ENCODE results near the gene ATF7. TPM values are rescaled to one million over a fixed set of nuclear protein-coding genes. Genes with fewer than 3 reads are reported as not detected.

Gene ATF7
- polyA plus RNA-seq, 2 of the 4 experiments (the other 2 are of a cell fraction), result 22.9 to 38.9 TPM

DNA sequence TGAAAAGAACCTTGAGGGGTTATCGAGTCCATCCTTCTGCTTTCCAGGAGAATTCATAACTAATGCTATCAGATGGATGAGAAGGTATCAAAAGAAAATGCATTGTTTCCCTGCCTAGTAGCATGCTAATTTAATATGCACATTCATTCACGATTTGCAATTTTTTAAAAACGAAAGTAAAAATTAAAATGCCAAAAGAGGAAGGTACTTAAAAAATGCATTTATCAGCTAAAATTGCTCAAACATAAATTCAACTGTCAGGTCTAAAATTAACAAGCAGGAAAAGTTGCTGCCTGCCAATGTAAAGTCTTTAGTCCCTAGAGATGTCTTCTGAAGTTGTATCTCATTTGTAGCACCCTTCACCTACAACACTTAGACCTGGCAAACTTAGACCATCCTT lies 7.9 kb downstream of the ATF7 start:
- Histone ChIP-seq H3K27ac (0 out of 6 replicates have a peak overlapping the region, but pooled peaks of 1 of the 2 experiments have one; percentile 15), H3K4me3 (no peak overlapping the region), H3K9me3 (no peaks in the 10 kb centered on the region), H3K4me1 (peaks cover 34% of the 10 kb centered on the region; the same call in 2 of the 3 replicates), H3K4me2 (peak overlapping the region; percentile 62)
- FAIRE-seq (no peak), DNase-seq (ENCODE audit: low read depth in 1 of 2, low spot score in 1 of 2) (no peak), ATAC-seq (no peak)
- CTCF ChIA-PET, result interaction anchor here (1.7 to 3.4 kb wide), 3 partner anchors 58 to 128 kb away, joined by 4 to 22 read pairs (median 12); partner anchors contain the start of gene ATP5MC2
- POLR2A ChIA-PET, result no interaction called here
- TF ChIP-seq, protein P1, sequence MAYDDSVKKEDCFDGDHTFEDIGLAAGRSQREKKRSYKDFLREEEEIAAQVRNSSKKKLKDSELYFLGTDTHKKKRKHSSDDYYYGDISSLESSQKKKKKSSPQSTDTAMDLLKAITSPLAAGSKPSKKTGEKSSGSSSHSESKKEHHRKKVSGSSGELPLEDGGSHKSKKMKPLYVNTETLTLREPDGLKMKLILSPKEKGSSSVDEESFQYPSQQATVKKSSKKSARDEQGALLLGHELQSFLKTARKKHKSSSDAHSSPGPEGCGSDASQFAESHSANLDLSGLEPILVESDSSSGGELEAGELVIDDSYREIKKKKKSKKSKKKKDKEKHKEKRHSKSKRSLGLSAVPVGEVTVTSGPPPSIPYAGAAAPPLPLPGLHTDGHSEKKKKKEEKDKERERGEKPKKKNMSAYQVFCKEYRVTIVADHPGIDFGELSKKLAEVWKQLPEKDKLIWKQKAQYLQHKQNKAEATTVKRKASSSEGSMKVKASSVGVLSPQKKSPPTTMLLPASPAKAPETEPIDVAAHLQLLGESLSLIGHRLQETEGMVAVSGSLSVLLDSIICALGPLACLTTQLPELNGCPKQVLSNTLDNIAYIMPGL (CRISPR knock-in tag; IDR thresholded peaks at IDR 0.05; ENCODE audit: borderline replicate concordance), result no peak
- TF ChIP-seq MAFK (IDR thresholded peaks at IDR 0.05; ENCODE audit: partially characterized antibody), result peak; percentile 63
- WGBS (ENCODE audit: missing lambda C conversion rate), result 43% methylated on average over 3 of the region's 3 CpGs

DNA sequence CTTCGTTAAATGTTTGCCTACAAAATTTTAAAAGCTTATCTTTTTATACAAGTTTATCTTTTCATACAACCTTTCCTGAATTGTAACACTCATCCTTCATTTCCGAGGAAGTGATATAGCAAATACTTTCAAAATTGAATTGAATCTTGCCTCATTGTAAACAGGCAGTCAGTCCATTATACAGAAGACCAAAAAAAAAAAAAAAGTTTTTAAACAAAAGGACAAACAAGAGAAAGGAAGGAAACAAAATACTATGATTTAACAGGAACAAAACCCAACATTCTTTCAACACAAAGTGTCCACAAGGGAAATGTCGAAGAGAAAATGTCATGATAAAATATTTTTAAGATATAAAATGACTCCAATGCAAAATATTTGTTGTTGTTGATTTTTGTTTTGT lies 8.5 kb downstream of the ATF7 start:
- Histone ChIP-seq H3K4me1 (peaks cover 28% of the 10 kb centered on the region; the same call in 2 of the 3 replicates), H3K4me3 (no peak overlapping the region), H3K9me3 (no peaks in the 10 kb centered on the region), H3K27ac (no peak overlapping the region), H3K4me2 (peak overlapping the region; percentile 62; the same call in 2 of the 3 replicates)
- FAIRE-seq, result no peak
- 53% methylated on average over 3 of the region's 3 CpGs for WGBS (ENCODE audit: missing lambda C conversion rate)
- no peak for DNase-seq (ENCODE audit: low read depth in 1 of 2, low spot score in 1 of 2)
- POLR2A ChIA-PET, result no interaction called here
- CTCF ChIA-PET, result interaction anchor here (1.7 to 3.4 kb wide), 3 partner anchors 58 to 129 kb away, joined by 4 to 22 read pairs (median 12); partner anchors contain the start of gene ATP5MC2
- TF ChIP-seq CBX8 (IDR thresholded peaks at IDR 0.05) (no peak), HOXB5 (CRISPR knock-in tag; IDR thresholded peaks at IDR 0.05) (no peak), CBX2 (IDR thresholded peaks at IDR 0.05; ENCODE audit: borderline replicate concordance, low read depth) (no peak), EP300 (IDR thresholded peaks at IDR 0.05) (no peak)
- TF ChIP-seq, protein P1 (CRISPR knock-in tag; IDR thresholded peaks at IDR 0.05; ENCODE audit: borderline replicate concordance), result no peak
- TF ChIP-seq, protein P2, sequence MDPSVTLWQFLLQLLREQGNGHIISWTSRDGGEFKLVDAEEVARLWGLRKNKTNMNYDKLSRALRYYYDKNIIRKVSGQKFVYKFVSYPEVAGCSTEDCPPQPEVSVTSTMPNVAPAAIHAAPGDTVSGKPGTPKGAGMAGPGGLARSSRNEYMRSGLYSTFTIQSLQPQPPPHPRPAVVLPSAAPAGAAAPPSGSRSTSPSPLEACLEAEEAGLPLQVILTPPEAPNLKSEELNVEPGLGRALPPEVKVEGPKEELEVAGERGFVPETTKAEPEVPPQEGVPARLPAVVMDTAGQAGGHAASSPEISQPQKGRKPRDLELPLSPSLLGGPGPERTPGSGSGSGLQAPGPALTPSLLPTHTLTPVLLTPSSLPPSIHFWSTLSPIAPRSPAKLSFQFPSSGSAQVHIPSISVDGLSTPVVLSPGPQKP (IDR thresholded peaks at IDR 0.05; ENCODE audit: low read depth, low read length), result no peak
- no peak for ATAC-seq

DNA sequence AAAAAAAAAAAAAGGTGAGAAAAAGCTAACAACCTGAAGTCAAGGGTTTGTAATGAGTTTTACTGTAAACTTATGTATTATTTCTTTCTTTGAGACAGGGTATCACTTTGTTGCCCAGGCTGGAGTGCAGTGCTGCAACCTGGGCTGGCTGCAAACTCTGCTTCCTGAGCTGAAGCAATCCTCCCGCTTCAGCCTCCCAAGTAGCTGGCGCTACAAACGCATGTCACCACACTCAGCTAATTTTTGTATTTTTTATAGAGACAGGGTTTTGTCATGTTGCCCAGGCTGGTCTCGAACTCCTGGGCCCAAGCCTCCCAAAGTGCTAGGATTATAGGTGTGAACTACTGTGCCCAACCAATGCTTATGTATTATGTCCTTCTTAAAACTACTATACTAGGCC lies 9.2 kb downstream of the ATF7 start:
- 94% methylated on average over 4 of the region's 4 CpGs for WGBS (ENCODE audit: missing lambda C conversion rate)
- Histone ChIP-seq H3K4me3 (no peak overlapping the region), H3K9me3 (no peaks in the 10 kb centered on the region), H3K4me1 (peaks cover 27% of the 10 kb centered on the region; the same call in 1 of the 3 replicates), H3K4me2 (no peak overlapping the region), H3K27ac (no peak overlapping the region)
- TF ChIP-seq HDAC2 (IDR thresholded peaks at IDR 0.05) (no peak), TFCP2L1 (CRISPR knock-in tag; IDR thresholded peaks at IDR 0.05) (no peak), HOXB13 (CRISPR knock-in tag; IDR thresholded peaks at IDR 0.05; ENCODE audit: low read depth) (no peak)
- FAIRE-seq (no peak), ATAC-seq (no peak), DNase-seq (ENCODE audit: low read depth in 1 of 2, low spot score in 1 of 2) (no peak)
- CTCF ChIA-PET, result interaction anchor here (2.7 to 3.4 kb wide), 2 partner anchors 59 to 73 kb away, joined by 12 to 22 read pairs; partner anchors contain the start of gene ATP5MC2
- POLR2A ChIA-PET, result no interaction called here

DNA sequence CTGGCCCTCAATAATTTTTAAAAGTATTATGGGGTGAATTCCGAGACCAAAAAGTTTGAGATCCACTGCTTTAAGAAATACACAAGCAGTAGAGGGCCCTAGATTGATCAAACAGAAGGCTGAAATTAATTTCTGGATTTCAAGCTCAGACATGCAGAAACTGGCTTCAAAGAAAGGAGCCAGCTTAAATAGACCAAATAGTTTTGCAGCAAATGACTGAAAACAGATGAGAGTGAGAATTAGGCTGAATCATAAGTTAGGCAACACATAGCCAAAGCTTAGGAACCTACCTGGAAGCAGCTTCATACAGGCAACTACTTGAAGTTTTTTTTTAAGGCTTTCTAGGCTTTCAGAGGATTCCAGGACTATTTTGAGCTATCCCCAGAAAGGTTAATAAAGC lies 12.4 kb downstream of the ATF7 start:
- no peaks in the 10 kb centered on the region for H3K9me3 ChIP-seq
- POLR2A ChIA-PET, result interaction anchor here (0.7 kb wide), 1 partner anchor 52 kb away, joined by 3 read pairs; no protein-coding TSS in a partner anchor
- no peak for FAIRE-seq
- no peak for TF ChIP-seq HOXB5 (CRISPR knock-in tag; IDR thresholded peaks at IDR 0.05)
- TF ChIP-seq NPAS2 (CRISPR knock-in tag; IDR thresholded peaks at IDR 0.05; ENCODE audit: borderline replicate concordance), result no peak
- no peak for TF ChIP-seq MAFK (IDR thresholded peaks at IDR 0.05; ENCODE audit: partially characterized antibody)
- no peak for TF ChIP-seq NR3C1 (IDR thresholded peaks at IDR 0.05)
- TF ChIP-seq RNF2 (IDR thresholded peaks at IDR 0.05; ENCODE audit: borderline replicate concordance, low read depth), result no peak
- no peak for TF ChIP-seq RARB (CRISPR knock-in tag; IDR thresholded peaks at IDR 0.05)
- TF ChIP-seq, protein P3, sequence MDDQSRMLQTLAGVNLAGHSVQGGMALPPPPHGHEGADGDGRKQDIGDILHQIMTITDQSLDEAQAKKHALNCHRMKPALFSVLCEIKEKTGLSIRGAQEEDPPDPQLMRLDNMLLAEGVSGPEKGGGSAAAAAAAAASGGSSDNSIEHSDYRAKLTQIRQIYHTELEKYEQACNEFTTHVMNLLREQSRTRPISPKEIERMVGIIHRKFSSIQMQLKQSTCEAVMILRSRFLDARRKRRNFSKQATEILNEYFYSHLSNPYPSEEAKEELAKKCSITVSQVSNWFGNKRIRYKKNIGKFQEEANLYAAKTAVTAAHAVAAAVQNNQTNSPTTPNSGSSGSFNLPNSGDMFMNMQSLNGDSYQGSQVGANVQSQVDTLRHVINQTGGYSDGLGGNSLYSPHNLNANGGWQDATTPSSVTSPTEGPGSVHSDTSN (IDR thresholded peaks at IDR 0.05), result no peak
- TF ChIP-seq, protein P4, sequence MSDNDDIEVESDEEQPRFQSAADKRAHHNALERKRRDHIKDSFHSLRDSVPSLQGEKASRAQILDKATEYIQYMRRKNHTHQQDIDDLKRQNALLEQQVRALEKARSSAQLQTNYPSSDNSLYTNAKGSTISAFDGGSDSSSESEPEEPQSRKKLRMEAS (IDR thresholded peaks at IDR 0.05), result no peak
- no peak for TF ChIP-seq FOXS1 (CRISPR knock-in tag; IDR thresholded peaks at IDR 0.05)
- TF ChIP-seq, protein P5, sequence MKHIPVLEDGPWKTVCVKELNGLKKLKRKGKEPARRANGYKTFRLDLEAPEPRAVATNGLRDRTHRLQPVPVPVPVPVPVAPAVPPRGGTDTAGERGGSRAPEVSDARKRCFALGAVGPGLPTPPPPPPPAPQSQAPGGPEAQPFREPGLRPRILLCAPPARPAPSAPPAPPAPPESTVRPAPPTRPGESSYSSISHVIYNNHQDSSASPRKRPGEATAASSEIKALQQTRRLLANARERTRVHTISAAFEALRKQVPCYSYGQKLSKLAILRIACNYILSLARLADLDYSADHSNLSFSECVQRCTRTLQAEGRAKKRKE (CRISPR knock-in tag; IDR thresholded peaks at IDR 0.05; ENCODE audit: low read depth), result no peak
- TF ChIP-seq KDM5A (IDR thresholded peaks at IDR 0.05), result no peak
- 71% methylated on average over 1 of the region's 1 CpG for WGBS (ENCODE audit: missing lambda C conversion rate)
- peaks cover 17% of the 10 kb centered on the region; the same call in 1 of the 3 replicates for H3K4me1 ChIP-seq
- no peak for DNase-seq (ENCODE audit: low read depth in 1 of 2, low spot score in 1 of 2)
- no peak overlapping the region for H3K4me2 ChIP-seq
- no peak overlapping the region; a peak in 1 of 6 replicates for H3K27ac ChIP-seq
- CTCF ChIA-PET, result interaction anchor here (0.6 to 3.8 kb wide), 3 partner anchors 32 to 105 kb away, joined by 3 to 20 read pairs (median 4); no protein-coding TSS in a partner anchor
- no peak for ATAC-seq
- no peak overlapping the region for H3K4me3 ChIP-seq
